Panc1 (cell line): ENCODE data around the gene NPB. TPM values are rescaled to one million over a fixed set of nuclear protein-coding genes. Genes with fewer than 3 reads are reported as not detected.

Experiments
- ATAC-seq: fragments of 200-7000 bp; cut with Tn5 transposase; 2 replicates; pipeline ENCODE4 v1.9.1; 2020; ENCODE audit warnings: mild to moderate bottlenecking, moderate library complexity
- BruUV-seq: library from RNA; stranded (reverse); fragments of 400-500 nt; replicated peaks from 2 replicates; lab custom pipeline; 2021; lab: Mats Ljungman, UMichigan
- CTCF ChIA-PET: fragments of 300-600 bp; sonication (Branson Sonifier 250); formaldehyde crosslinking; loops from one replicate; lab custom pipeline; 2022; ENCODE audit warnings: antibody characterized with exemption; lab: Charles Lee
- POLR2A ChIA-PET: fragments of 300-600 bp; sonication (Branson Sonifier 250); formaldehyde crosslinking; loops from one replicate; lab custom pipeline; 2022; ENCODE audit warnings: antibody characterized with exemption; lab: Charles Lee
- DNase-seq: peaks from one replicate; pipeline ENCODE4 v3.0.0-alpha.2; 2010; ENCODE audit warnings: low read depth, low spot score
- H3K27ac ChIP-seq: 2 replicates; pipeline ENCODE4 v1.5.1; 2011; ENCODE audit warnings: mild to moderate bottlenecking, low read length, inconsistent platforms
- H3K27me3 ChIP-seq: fragments of 200-500 bp; sonication (Bioruptor generic); 2 replicates; pipeline ENCODE4 v1.6.0; 2014; ENCODE audit warnings: low read length, inconsistent platforms; ENCODE audit not compliant: control insufficient read depth, insufficient read depth
- H3K36me3 ChIP-seq: fragments of 200-500 bp; sonication (Bioruptor generic); 2 replicates; pipeline ENCODE4 v1.5.1; 2014; ENCODE audit warnings: inconsistent platforms, mild to moderate bottlenecking, low read length, moderate library complexity; ENCODE audit not compliant: control insufficient read depth, insufficient read depth
- H3K4me1 ChIP-seq: 2 replicates; pipeline ENCODE4 v1.5.1; 2011; ENCODE audit warnings: inconsistent platforms, mild to moderate bottlenecking, low read length, moderate library complexity; ENCODE audit not compliant: control insufficient read depth, insufficient read depth
- H3K4me3 ChIP-seq, 2 experiments: 2 replicates each; pipeline ENCODE4 v1.5.1; 2011 to 2012; ENCODE audit warnings: low read depth in 2 of 2, low read length in 2 of 2, mild to moderate bottlenecking in 2 of 2, inconsistent platforms in 1 of 2, moderate library complexity in 1 of 2
- H3K9me3 ChIP-seq: fragments of 200-500 bp; sonication (Bioruptor generic); 2 replicates; pipeline ENCODE4 v1.5.1; 2014; ENCODE audit warnings: low read depth, mild to moderate bottlenecking, inconsistent platforms, low read length, moderate library complexity; ENCODE audit not compliant: control insufficient read depth, insufficient read depth
- CTCF ChIP-seq: fragments of 450-650 bp; IDR thresholded peaks from 2 replicates; pipeline ENCODE4 v1.5.1; 2017; ENCODE audit warnings: mild to moderate bottlenecking
- POLR2AphosphoS5 ChIP-seq: IDR thresholded peaks from 2 replicates; pipeline ENCODE4 v1.6.1; 2012; ENCODE audit warnings: mild to moderate bottlenecking, low read depth, low read length, moderate library complexity
- REST ChIP-seq, 2 experiments: IDR thresholded peaks; 2 replicates each; pipeline ENCODE4 v1.6.1; 2011 to 2012; ENCODE audit warnings: low read depth in 2 of 2, control low read depth in 1 of 2, low read length in 1 of 2, mild to moderate bottlenecking in 1 of 2, moderate library complexity in 1 of 2; ENCODE audit not compliant: insufficient read depth in 1 of 2
- SIN3A ChIP-seq: IDR thresholded peaks from 2 replicates; pipeline ENCODE4 v1.6.1; 2012; ENCODE audit warnings: low read depth, mild to moderate bottlenecking, low read length, moderate library complexity, borderline replicate concordance; ENCODE audit not compliant: insufficient read depth
- TCF7L2 ChIP-seq: IDR thresholded peaks from 2 replicates; pipeline ENCODE4 v1.6.1; 2011; ENCODE audit warnings: mild to moderate bottlenecking, low read depth, low read length, inconsistent platforms
- in situ Hi-C: cut with HindIII; loops from 2 replicates; pipeline ENCODE4 v1.10.0; 2016; ENCODE audit warnings: low sequenced_read_pairs, low pct_unique_long_range_greater_than_20kb
- intact Hi-C: fragments of 100-400 bp; cut with micrococcal nuclease; formaldehyde crosslinking; loops from one replicate; pipeline ENCODE4 v1.10.0; 2022; ENCODE audit not compliant: unreplicated experiment
- total RNA-seq: library from RNA; stranded (reverse); gene quantifications from one replicate; pipeline ENCODE4 v1.2.1, GENCODE V29; 2021; ENCODE audit not compliant: unreplicated experiment

Gene NPB
- total RNA-seq, 1 experiment from 2014 or later = 3.9 TPM

- CTCF ChIA-PET = no interaction called here
- in situ Hi-C loops = no loop called here
- no TSS peak for BruUV-seq
Measured at GRCh38 chr17:81908793-81909192, 6.8 kb downstream of the NPB start.

GRCh38 chr17:81909231-81909630 lies 7.2 kb downstream of the NPB start:
- Histone ChIP-seq H3K27ac (no peak overlapping the region), H3K36me3 (no peaks in the 10 kb centered on the region; the same call in 1 of the 2 replicates), H3K4me3 (no peak overlapping the region), H3K9me3 (no peaks in the 10 kb centered on the region), H3K4me1 (peaks cover 21% of the 10 kb centered on the region), H3K27me3 (no peaks in the 10 kb centered on the region)
- ATAC-seq = no peak
- ChIA-PET CTCF (no interaction called here), POLR2A (interaction anchor here (0.6 to 0.7 kb wide), 2 partner anchors 17 to 28 kb away, joined by 5 to 10 read pairs; no protein-coding TSS in a partner anchor)
- DNase-seq = no peak
- in situ Hi-C loops = no loop called here
- intact Hi-C loops = no loop called here
- no TSS peak for BruUV-seq
- TF ChIP-seq POLR2AphosphoS5 = no peak
- no peak for TF ChIP-seq CTCF
- no peak for TF ChIP-seq TCF7L2
- TF ChIP-seq REST (IDR thresholded peaks at IDR 0.05; ENCODE audit: insufficient read depth in 1 of 2, low read depth in 2 of 2, low read length in 1 of 2) = no peak
- no peak for TF ChIP-seq SIN3A

More at GRCh38 chr17:81908793-81909192, 6.8 kb downstream of the NPB start:
- POLR2A ChIA-PET = interaction anchor here (0.7 kb wide), 1 partner anchor 28 kb away, joined by 10 read pairs; no protein-coding TSS in a partner anchor
- H3K36me3 ChIP-seq = no peaks in the 10 kb centered on the region; the same call in 1 of the 2 replicates
- intact Hi-C loops = no loop called here
- DNase-seq = no peak
- H3K9me3 ChIP-seq = no peaks in the 10 kb centered on the region
- no peak for ATAC-seq
- TF ChIP-seq TCF7L2 (no peak), SIN3A (no peak), CTCF (no peak), REST (IDR thresholded peaks at IDR 0.05; ENCODE audit: insufficient read depth in 1 of 2, low read depth in 2 of 2, low read length in 1 of 2) (no peak), POLR2AphosphoS5 (no peak)
- H3K27me3 ChIP-seq = no peaks in the 10 kb centered on the region
- H3K27ac ChIP-seq = no peak overlapping the region
- no peak overlapping the region for H3K4me3 ChIP-seq
- peaks cover 21% of the 10 kb centered on the region for H3K4me1 ChIP-seq
